HCT116 (cell line): ENCODE measurements around the gene VPS26A. TPM values are rescaled to one million over a fixed set of nuclear protein-coding genes. Genes with fewer than 3 reads are reported as not detected.

Experiments
- ATAC-seq: fragments of 200-7000 bp; cut with Tn5 transposase; 2 replicates; pipeline ENCODE4 v1.9.1; 2020; ENCODE audit warnings: mild to moderate bottlenecking, moderate library complexity
- BruUV-seq: library from RNA; stranded (reverse); fragments of 400-500 nt; replicated peaks from 2 replicates; lab custom pipeline; 2021; lab: Mats Ljungman, UMichigan
- CTCF ChIA-PET: fragments of 300-600 bp; sonication (Branson Sonifier 250); formaldehyde crosslinking; loops from one replicate; lab custom pipeline; 2021; ENCODE audit warnings: antibody characterized with exemption; lab: Charles Lee
- POLR2A ChIA-PET: fragments of 300-600, 350-600 bp; sonication (Branson Sonifier 250); formaldehyde crosslinking; loops from one replicate; lab custom pipeline; 2021; ENCODE audit warnings: antibody characterized with exemption; lab: Charles Lee
- RAD21 ChIA-PET, 2 experiments: fragments of 300-600 bp; sonication (Branson Sonifier 250); formaldehyde crosslinking; loops; one replicate each; lab custom pipeline; 2023; ENCODE audit warnings: low total read pairs in 2 of 2; ENCODE audit not compliant: uncharacterized antibody in 2 of 2, unreplicated experiment in 2 of 2, low non-redundant PET in 1 of 2; lab: Charles Lee
- DNase-seq: peaks from one replicate; pipeline ENCODE4 v3.0.0-alpha.2; 2010; ENCODE audit warnings: low read depth, low spot score
- H2AFZ ChIP-seq: fragments of 200-600 bp; shearing (Covaris generic), sonication (generic); 2 replicates; pipeline ENCODE4 v1.6.1; 2017; ENCODE audit warnings: low read depth, mixed run types, mixed read lengths, antibody characterized with exemption, low read length; ENCODE audit not compliant: poor library complexity, severe bottlenecking
- H3K27ac ChIP-seq: 2 replicates; pipeline ENCODE4 v1.5.1; 2012; ENCODE audit warnings: low read depth, low read length
- H3K27me3 ChIP-seq: fragments of 200-600 bp; sonication (generic); 2 replicates; pipeline ENCODE4 v1.6.1; 2016; ENCODE audit warnings: mixed run types, low read length, mixed read lengths; ENCODE audit not compliant: insufficient read depth
- H3K36me3 ChIP-seq, 2 experiments: fragments of 200-500 bp in 1 of 2; fragments of 200-600 bp in 1 of 2; sonication (Bioruptor generic) in 1 of 2; sonication (generic) in 1 of 2; 2 replicates each; pipeline versions ENCODE4 v1.5.1 to v1.6.1; 2014 to 2016; ENCODE audit warnings: low read length in 2 of 2, inconsistent platforms in 1 of 2, mixed read lengths in 1 of 2, mixed run types in 1 of 2; ENCODE audit not compliant: insufficient read depth in 2 of 2, control insufficient read depth in 1 of 2
- H3K4me1 ChIP-seq, 2 experiments: fragments of 200-600 bp in 1 of 2; sonication (generic) in 1 of 2; 2 replicates each; pipeline versions ENCODE4 v1.5.1 to v1.6.1; 2012 to 2017; ENCODE audit warnings: low read length in 2 of 2, inconsistent platforms in 1 of 2, mild to moderate bottlenecking in 1 of 2, mixed read lengths in 1 of 2, mixed run types in 1 of 2, moderate library complexity in 1 of 2; ENCODE audit not compliant: insufficient read depth in 2 of 2, control insufficient read depth in 1 of 2
- H3K4me2 ChIP-seq: fragments of 200-600 bp; sonication (generic); 2 replicates; pipeline ENCODE4 v1.6.1; 2017; ENCODE audit warnings: mixed run types, low read length, mixed read lengths
- H3K4me3 ChIP-seq, 2 experiments: fragments of 200-600 bp in 1 of 2; sonication (generic) in 1 of 2; replicated peaks in 1 of 2; 2 replicates each; pipeline ENCODE4 v1.5.1; 2011 to 2016; ENCODE audit warnings: low read length in 2 of 2, control low read depth in 1 of 2, low read depth in 1 of 2, mild to moderate bottlenecking in 1 of 2, mixed read lengths in 1 of 2, mixed run types in 1 of 2
- H3K79me2 ChIP-seq: fragments of 200-600 bp; sonication (generic); 2 replicates; pipeline ENCODE4 v1.6.1; 2017; ENCODE audit warnings: mild to moderate bottlenecking, mixed run types, low read length, moderate library complexity, mixed read lengths; ENCODE audit not compliant: insufficient read depth
- H3K9ac ChIP-seq: fragments of 200-600 bp; sonication (generic); 2 replicates; pipeline ENCODE4 v1.6.1; 2016; ENCODE audit warnings: low read length, mixed read lengths
- H3K9me2 ChIP-seq: fragments of 200-600 bp; sonication (generic), shearing (Covaris generic); 2 replicates; pipeline ENCODE4 v1.6.1; 2017; ENCODE audit warnings: mixed run types, mild to moderate bottlenecking, moderate library complexity; ENCODE audit not compliant: insufficient read depth
- H3K9me3 ChIP-seq, 2 experiments: fragments of 200-500 bp in 1 of 2; fragments of 200-600 bp in 1 of 2; sonication (Bioruptor generic) in 1 of 2; sonication (generic) in 1 of 2; 2 replicates each; pipeline ENCODE4 v1.6.1; 2014 to 2017; ENCODE audit warnings: low read length in 2 of 2, mixed read lengths in 2 of 2, inconsistent platforms in 1 of 2, low read depth in 1 of 2, mild to moderate bottlenecking in 1 of 2, mixed run types in 1 of 2, moderate library complexity in 1 of 2; ENCODE audit not compliant: control insufficient read depth in 1 of 2, insufficient read depth in 1 of 2
- H4K20me1 ChIP-seq: fragments of 200-600 bp; sonication (generic), shearing (Covaris generic); 2 replicates; pipeline ENCODE4 v1.6.1; 2017; ENCODE audit warnings: mixed run types, mild to moderate bottlenecking, moderate library complexity; ENCODE audit not compliant: insufficient read depth
- ATF3 ChIP-seq: IDR thresholded peaks from 2 replicates; pipeline ENCODE4 v1.6.1; 2012
- CBX3 ChIP-seq: IDR thresholded peaks from 2 replicates; pipeline ENCODE4 v1.6.1; 2012; ENCODE audit warnings: low read depth
- CEBPB ChIP-seq: IDR thresholded peaks from 2 replicates; pipeline ENCODE4 v1.6.1; 2012; ENCODE audit warnings: low read depth
- CTCF ChIP-seq, 3 experiments: fragments of 200-600 bp in 1 of 3; sonication (generic) in 1 of 3; IDR thresholded peaks in 2 of 3; conservative IDR thresholded peaks in 1 of 3; 2 replicates each; pipeline ENCODE4 v1.5.1; 2012 to 2017; ENCODE audit warnings: low read depth in 2 of 3, low read length in 2 of 3, antibody characterized with exemption in 1 of 3, borderline replicate concordance in 1 of 3, control low read depth in 1 of 3, mild to moderate bottlenecking in 1 of 3, mixed read lengths in 1 of 3, mixed run types in 1 of 3, moderate library complexity in 1 of 3; ENCODE audit not compliant: insufficient read depth in 1 of 3
- EGR1 ChIP-seq: IDR thresholded peaks from 2 replicates; pipeline ENCODE4 v1.6.1; 2012; ENCODE audit warnings: low read depth
- ELF1 ChIP-seq: IDR thresholded peaks from 2 replicates; pipeline ENCODE4 v1.6.1; 2012; ENCODE audit warnings: low read depth, borderline replicate concordance
- EZH2 ChIP-seq: fragments of 200-600 bp; sonication (generic); IDR thresholded peaks from 2 replicates; pipeline ENCODE4 v1.6.1; 2017; ENCODE audit warnings: antibody characterized with exemption, mixed run types
- FOSL1 ChIP-seq: IDR thresholded peaks from 2 replicates; pipeline ENCODE4 v1.6.1; 2012; ENCODE audit warnings: low read depth
- MAX ChIP-seq: IDR thresholded peaks from 2 replicates; pipeline ENCODE4 v1.6.1; 2012
- POLR2A ChIP-seq: IDR thresholded peaks from 2 replicates; pipeline ENCODE4 v1.7.0; 2011; ENCODE audit warnings: borderline replicate concordance; ENCODE audit not compliant: insufficient read depth, insufficient read length; ENCODE audit errors: extremely low read depth
- POLR2AphosphoS5 ChIP-seq: IDR thresholded peaks from 2 replicates; pipeline ENCODE4 v1.6.1; 2011; ENCODE audit warnings: mild to moderate bottlenecking, low read depth, low read length, moderate library complexity
- REST ChIP-seq: IDR thresholded peaks from 2 replicates; pipeline ENCODE4 v1.6.1; 2012; ENCODE audit warnings: low read depth
- SP1 ChIP-seq: IDR thresholded peaks from 2 replicates; pipeline ENCODE4 v1.6.1; 2012; ENCODE audit warnings: low read depth
- TCF7L2 ChIP-seq: IDR thresholded peaks from 2 replicates; pipeline ENCODE4 v1.7.0; 2011; ENCODE audit warnings: borderline replicate concordance, inconsistent platforms; ENCODE audit not compliant: insufficient read depth, insufficient read length; ENCODE audit errors: extremely low read depth
- ZBTB33 ChIP-seq: IDR thresholded peaks from 2 replicates; pipeline ENCODE4 v1.6.1; 2011; ENCODE audit warnings: mild to moderate bottlenecking, low read length, moderate library complexity; ENCODE audit not compliant: insufficient replicate concordance; ENCODE audit errors: extremely low read depth
- intact Hi-C: fragments of 100-400 bp; cut with micrococcal nuclease; formaldehyde crosslinking; loops from 2 replicates; pipeline ENCODE4 v1.10.0; 2022
- total RNA-seq: library from RNA; stranded (reverse); gene quantifications from one replicate; pipeline ENCODE4 v1.2.1, GENCODE V29; 2021; ENCODE audit not compliant: unreplicated experiment

Gene VPS26A
- total RNA-seq, 1 experiment from 2014 or later: 65.1 TPM

- H3K9me3 ChIP-seq: no peaks in the 10 kb centered on the region
- ChIA-PET RAD21 (no interaction called here), POLR2A (no interaction called here), CTCF (no interaction called here)
- no peaks in the 10 kb centered on the region for H4K20me1 ChIP-seq
- H3K4me2 ChIP-seq: no peak overlapping the region
- BruUV-seq: no TSS peak
- TF ChIP-seq FOSL1 (no peak), CTCF (IDR thresholded peaks at IDR 0.05 in 2 of 3, conservative IDR thresholded peaks at IDR 0.05 in 1 of 3; ENCODE audit: borderline replicate concordance in 1 of 3, insufficient read depth in 1 of 3, low read depth in 2 of 3, low read length in 2 of 3) (no peak), POLR2AphosphoS5 (no peak), EGR1 (no peak), CEBPB (no peak), EZH2 (no peak), CBX3 (no peak), SP1 (no peak), ZBTB33 (no peak), TCF7L2 (no peak), POLR2A (no peak), ATF3 (no peak), MAX (no peak), ELF1 (no peak), REST (no peak)
- H3K79me2 ChIP-seq: no peaks in the 10 kb centered on the region
- DNase-seq (no peak), ATAC-seq (no peak)
- intact Hi-C loops: loop anchor here (10.0 kb wide), 1 partner anchor 205 kb away; no protein-coding TSS in a partner anchor
- H2AFZ ChIP-seq: no peak overlapping the region
- no peak overlapping the region for H3K4me3 ChIP-seq
- H3K4me1 ChIP-seq: no peaks in the 10 kb centered on the region
- peaks cover 17 to 19% of the 10 kb centered on the region in 2 experiments for H3K36me3 ChIP-seq
- no peaks in the 10 kb centered on the region for H3K9me2 ChIP-seq
- H3K27me3 ChIP-seq: no peaks in the 10 kb centered on the region
- no peak overlapping the region for H3K9ac ChIP-seq
- no peak overlapping the region for H3K27ac ChIP-seq
Observed at GRCh38 chr10:69209787-69210484, 86.0 kb downstream of the VPS26A start.
